Ecto neural progenitor cell (in vitro differentiated cells): ENCODE measurements around the gene TCIRG1.
"Not testable (repeated sequence)": the region's sequence is repeated elsewhere in the genome, so short reads cannot be mapped to it uniquely, and the experiment has no call there.

Experiments used
- DNase-seq: peaks from one replicate; pipeline ENCODE4 v3.0.0-alpha.2; 2018; ENCODE audit warnings: low spot score

The TCIRG1 gene

GRCh38 chr11:68038718-68039525 is at the start of gene TCIRG1:
Gene TCIRG1, plus strand, starts transcription at chr11:68039025. Its CDS starts 2,247 bp downstream, at chr11:68041272.
- peak; percentile 77 for DNase-seq

GRCh38 chr11:67990546-67991346 is 48.1 kb upstream of the TCIRG1 start:
- peak; percentile 66 for DNase-seq

- DNase-seq: not testable (repeated sequence)
Measured at GRCh38 chr11:67991347-67992121, 47.3 kb upstream of the TCIRG1 start.

GRCh38 chr11:67993821-67994220 is 45.0 kb upstream of the TCIRG1 start:
- DNase-seq: peak; percentile 59

DNA sequence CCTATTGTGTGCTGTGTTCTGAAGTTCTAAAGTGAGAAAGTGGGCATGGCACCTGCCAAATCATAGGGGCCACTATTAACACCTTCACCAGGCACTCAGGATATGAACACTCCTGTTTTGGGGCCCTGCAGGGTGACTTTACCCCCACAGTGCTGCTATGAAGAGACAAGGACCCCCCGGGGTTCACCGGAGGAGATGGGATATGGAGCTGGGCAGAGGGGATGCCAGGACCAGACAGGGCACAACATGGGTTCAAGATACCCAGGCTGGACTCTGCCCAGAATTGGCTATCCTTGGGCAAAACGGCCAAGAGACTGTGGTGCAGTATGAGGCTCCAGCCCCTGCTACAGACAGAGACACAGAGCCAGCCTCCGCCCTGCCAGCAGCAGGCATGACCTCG is 44.4 kb upstream of the TCIRG1 start:
- not testable (repeated sequence) for DNase-seq

GRCh38 chr11:67995129-67995528 is 43.7 kb upstream of the TCIRG1 start:
- peak; percentile 32 for DNase-seq

- peak; percentile 25 for DNase-seq
Measured at GRCh38 chr11:67995579-67995978, 43.2 kb upstream of the TCIRG1 start.

DNA sequence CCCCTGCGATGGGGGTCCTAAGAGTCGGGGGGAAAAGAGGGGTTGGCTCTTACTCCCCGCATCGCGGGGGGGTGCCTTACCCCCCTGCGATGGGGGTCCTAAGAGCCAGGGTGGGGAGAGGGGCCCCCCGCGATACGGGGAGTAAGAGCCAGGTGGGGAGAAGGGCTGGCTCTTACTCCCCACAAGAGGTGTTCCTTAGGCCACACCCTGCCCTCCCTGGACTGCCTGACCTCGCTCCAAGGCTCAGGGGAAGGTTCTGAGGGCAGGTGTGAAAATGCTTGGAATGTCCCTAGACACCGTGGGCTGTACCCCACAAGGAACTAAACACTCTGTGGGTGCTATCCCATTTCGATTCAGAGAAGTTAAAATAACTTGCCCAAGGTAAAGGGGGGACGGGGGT is 42.8 kb upstream of the TCIRG1 start:
- DNase-seq: peak; percentile 36

GRCh38 chr11:67996622-67997474 is 42.0 kb upstream of the TCIRG1 start:
- peak; percentile 88 for DNase-seq

DNA sequence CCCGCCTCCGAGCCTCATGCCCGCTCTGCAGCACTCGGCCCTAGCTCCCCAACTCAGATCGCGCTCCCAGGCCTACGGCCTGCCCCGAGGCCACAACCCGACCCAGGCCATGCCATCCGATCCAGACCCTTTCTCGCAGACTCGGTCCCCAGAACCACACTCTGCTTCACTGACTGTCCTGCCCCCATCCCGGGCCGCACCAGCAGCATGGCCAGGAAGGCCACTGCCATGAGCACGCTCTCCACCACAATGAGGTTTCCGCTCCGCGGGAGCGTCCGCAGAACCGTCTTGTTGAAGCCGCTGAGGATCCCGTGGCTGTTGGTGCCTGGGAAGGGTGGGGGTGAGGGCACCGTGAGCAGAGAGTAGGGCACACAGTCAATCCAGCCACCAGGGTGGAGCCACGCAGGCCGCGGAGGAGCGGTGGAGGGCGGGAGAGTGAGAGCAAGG is 41.3 kb upstream of the TCIRG1 start:
- no peak for DNase-seq

DNA sequence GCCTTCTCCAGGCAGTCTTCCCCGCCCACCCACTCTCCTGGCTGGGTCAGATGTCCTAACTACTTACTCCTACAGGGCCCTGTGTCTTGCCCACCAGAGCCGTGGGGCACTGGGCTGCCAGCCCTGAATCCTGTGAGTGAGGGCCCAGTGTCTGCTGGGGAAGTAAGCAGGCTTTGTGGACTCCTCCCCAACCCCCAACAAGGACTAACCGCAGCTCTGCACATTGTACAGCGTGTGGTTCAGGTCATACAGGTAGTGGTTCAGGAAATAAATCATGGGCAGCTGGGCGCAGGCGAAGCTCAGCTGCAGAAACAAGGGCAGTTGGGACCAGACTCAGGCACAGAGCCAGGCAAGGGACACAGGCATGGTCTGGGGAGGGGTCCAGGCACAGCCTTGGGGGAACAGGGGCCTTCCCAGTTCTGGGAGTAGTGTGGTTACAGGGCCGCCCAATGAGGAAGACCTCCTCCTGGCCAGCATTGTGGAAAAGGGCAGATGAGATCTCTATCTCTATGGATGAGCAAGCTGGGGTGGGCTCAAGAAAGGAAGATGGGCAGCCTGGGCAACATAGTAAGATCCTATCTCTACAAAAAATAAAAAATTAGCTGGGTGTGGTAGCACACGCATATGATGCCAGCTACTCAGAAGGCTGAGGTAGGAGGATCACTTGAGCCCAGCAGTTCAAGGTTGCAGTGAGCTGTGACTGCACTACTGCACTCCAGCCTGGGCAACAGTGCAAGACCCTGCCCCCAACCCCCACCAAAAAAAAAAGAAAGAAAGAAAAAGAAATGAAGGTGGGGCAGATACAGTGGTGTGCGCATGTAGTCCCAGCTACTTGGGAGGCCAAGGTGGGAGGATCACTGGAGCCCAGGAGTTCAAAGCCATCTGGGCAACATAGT is 40.4 kb upstream of the TCIRG1 start:
- no peak for DNase-seq

DNA sequence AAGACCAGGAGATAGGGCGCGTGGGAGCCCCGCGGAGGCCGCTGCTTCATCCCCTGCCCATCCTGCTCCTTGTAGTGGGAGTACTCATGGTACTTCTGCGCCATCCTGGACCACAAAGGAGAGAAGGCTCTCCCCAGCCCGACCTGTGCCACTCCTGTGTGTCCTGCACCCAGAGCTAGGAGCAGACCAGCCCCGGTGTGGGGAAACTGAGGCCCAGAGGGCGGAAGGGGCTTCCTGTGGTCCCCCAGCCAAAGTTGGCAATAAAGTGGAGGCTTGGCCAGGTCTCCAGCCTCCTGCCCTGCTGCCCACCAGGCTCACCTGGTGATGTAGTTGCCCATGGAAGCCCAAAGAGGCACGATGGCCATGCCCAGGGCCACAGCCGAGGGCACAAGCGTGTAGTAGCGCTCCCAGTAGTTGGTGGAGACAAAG is 39.6 kb upstream of the TCIRG1 start:
- DNase-seq: no peak

DNA sequence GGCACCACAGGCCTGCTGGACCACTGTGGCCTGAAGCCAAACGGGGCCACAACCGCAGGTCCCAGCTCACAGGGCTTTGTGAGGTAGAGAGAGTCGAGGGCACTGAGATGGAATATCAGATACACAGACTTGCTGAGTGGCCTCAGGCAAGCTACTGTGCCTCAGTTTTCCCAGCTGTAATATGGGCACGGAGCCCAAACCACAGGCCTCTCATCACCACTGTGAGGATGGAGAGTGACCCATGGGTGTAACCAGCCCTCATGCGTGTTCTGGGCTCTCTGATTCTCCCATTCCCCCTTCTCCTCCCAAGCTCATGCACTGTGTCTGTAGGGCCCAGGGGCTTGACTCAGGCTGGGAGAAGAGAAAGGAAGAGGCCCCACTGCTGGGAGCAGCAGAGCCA is 39.1 kb upstream of the TCIRG1 start:
- no peak for DNase-seq

DNA sequence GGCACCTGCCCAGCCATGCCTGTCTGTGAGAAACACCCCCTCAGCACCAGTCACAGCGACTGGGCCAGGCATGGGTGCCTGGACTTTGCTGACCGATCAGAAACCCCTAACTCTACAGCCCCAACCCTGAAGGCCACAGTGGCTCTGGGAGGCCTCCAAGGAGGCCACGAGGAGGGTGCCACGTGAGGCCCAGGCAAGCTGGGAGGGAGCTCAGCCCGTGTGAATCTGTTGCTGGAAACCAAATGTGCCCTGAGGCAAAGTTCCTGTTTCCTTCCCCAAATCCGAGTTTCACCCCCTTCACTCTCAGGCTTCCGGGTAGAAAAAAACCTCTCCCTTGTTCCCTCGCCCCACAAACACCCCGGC is 36.3 kb upstream of the TCIRG1 start:
- DNase-seq: no peak

DNA sequence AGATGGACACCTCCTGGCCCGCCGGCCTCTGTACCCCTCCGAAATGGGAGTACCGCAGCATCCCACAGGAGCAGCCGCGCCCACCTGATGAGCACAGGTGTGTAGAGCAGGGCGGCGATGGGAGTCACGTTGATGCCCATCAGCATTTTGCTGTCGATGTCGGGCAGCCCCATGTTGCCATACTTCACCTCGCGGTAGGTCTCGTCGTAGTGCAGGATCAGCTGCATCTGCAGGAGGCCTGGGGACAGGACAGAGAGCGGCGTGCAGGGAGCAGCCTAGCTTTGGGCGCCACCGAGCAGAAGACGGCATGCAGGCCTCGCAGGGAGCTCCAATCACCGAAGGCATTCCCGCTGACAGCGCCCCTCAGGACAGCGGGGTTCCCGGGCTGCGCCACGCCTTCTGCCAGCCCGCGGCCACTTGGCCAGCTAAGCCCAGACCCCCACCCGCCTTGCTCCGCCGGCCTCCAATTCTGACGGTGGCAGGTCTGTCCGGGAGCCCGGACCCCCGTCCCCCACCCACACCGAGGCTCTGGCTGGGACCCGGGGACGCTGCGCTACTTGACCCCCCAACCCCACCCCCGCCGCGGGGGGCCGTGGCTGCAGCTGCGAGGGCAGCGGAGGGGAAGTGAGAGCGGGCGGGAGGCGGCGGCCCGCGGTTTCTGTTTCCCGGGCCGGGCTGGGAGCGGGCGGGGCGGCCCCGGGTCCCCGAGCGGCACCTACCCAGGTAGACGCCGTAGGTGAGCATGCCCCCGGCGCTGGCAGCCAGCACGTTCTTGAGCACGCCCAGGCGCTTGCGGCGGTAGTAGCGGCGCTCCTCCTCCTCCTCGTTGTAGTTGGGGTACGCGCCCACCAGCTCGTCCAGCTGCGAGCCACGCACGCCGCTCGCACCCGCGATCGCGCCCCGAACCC is 35.6 kb upstream of the TCIRG1 start:
- DNase-seq: peak; percentile 72

DNA sequence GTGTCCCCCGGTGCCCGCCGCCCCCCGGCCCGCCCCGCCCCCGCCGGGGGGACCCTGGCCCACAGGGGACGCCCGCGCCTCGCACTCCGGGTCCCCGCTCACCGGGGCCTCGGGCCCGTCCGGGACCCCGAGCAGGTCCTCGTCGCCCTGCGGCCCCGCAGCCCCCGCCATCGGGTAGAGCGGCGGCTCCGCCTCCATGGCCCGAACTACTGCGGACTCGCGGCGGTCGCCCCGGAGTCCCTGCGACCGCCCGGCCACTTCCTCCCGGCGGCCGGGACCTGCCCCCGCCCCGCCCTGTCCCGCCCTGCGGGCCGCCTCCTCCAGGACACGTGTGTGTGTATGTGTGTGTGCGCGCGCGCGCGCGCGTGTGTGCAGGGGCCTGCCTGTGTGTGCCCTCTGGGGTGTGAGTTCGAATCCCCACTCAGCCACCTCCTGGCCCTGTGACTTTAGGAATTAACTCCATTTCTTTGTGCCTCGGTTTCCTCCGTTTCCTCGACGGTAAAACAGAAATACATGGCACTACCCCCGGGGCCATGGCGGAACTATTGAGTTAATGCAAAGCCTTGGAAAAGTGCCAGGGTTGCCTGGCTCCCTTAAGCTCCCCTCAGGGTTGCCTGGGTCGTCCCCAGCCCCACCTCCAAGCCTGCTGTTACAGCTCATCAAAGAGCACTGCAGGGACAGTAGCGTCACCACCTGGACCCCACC is 34.8 kb upstream of the TCIRG1 start, which contains the start of gene UNC93B1:
Gene UNC93B1, minus strand, starts transcription at position 252 of the 705 bp plus-strand sequence. Its CDS starts 54 bp downstream, at position 198.
- peak; percentile 83 for DNase-seq

DNA sequence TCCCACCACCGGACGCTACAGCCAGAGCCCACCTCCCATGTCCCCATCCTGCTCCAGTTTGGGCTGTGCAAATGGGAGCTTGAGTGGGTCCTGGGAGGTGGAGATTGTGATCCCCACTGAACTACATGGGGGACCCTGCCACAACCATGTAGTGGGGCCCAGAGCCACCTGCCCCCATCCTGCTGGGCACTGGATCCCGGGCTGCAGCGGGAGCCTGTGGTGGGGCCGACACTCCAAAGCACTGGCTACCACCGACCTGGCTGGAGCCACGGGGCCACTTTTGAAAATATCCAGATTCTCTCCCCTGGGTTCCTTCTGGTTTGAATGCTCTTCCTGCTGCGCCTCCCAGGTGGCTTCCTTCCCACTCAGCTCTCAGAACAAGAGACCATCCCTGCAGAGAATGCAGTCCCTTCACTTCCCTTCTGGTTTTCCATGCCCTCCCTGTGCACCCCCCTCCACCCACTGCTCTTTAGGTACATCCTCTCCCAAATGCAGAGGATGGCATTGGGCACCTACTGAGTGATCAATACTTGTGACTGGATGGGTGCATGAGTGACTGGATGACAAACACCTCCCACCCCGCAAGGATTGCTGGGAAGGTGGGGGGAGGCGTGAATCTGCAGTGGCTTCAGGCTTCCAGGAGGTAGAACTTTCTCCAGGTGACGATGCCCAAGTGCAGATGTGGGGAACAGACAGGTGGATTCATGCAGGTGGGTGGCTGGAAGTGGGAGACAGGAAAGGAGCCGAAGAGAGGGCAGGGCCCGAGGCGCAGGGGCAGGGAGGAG is 34.1 kb upstream of the TCIRG1 start:
- no peak for DNase-seq
